Transverse colon (tissue), 4 donors: ENCODE measurements around the gene RGMA. TPM values are rescaled to one million over a fixed set of nuclear protein-coding genes. Genes with fewer than 3 reads are reported as not detected.

Source experiments
- DNase-seq: peaks from one replicate; pipeline ENCODE4 v3.0.0-alpha.2; 2019
- H3K27ac ChIP-seq, 4 donors: fragments of 200-600 bp; sonication (generic); 2 replicates each; pipeline ENCODE4 v1.5.1; 2016 to 2018; ENCODE audit warnings: inconsistent platforms in 4 of 4
- H3K27me3 ChIP-seq: fragments of 200-600 bp; sonication (generic); 2 replicates; pipeline ENCODE4 v1.5.1; 2017; ENCODE audit warnings: inconsistent platforms
- H3K36me3 ChIP-seq, 4 donors: fragments of 200-600 bp; sonication (generic); 2 replicates each; pipeline ENCODE4 v1.5.1; 2017 to 2019; ENCODE audit warnings: inconsistent platforms in 4 of 4
- H3K4me1 ChIP-seq, 4 donors: fragments of 200-600 bp; sonication (generic); 2 replicates each; pipeline ENCODE4 v1.5.1; 2017 to 2020; ENCODE audit warnings: inconsistent platforms in 4 of 4
- H3K4me3 ChIP-seq, 4 donors: fragments of 200-600 bp; sonication (generic); 1 replicate in 1 of 4; 2 replicates in 3 of 4; pipeline versions ENCODE4 v1.5.1 to v1.6.1; 2017 to 2019; ENCODE audit warnings: inconsistent platforms in 4 of 4
- H3K9me3 ChIP-seq, 2 donors: fragments of 200-600 bp; sonication (generic); 2 replicates each; pipeline ENCODE4 v1.5.1; 2017 to 2019; ENCODE audit warnings: inconsistent platforms in 2 of 2
- EP300 ChIP-seq: sonication (generic); formaldehyde crosslinking; IDR thresholded peaks from one replicate; pipeline ENCODE4 v1.6.1; 2017; ENCODE audit warnings: antibody characterized with exemption, low read depth
- POLR2A ChIP-seq: fragments of 450-650 bp; IDR thresholded peaks from one replicate; pipeline ENCODE4 v1.6.1; 2016; ENCODE audit warnings: antibody characterized with exemption, mild to moderate bottlenecking, moderate library complexity
- POLR2AphosphoS5 ChIP-seq, 3 donors: sonication (generic); formaldehyde crosslinking; IDR thresholded peaks; one replicate each; pipeline ENCODE4 v1.6.1; 2016; ENCODE audit warnings: antibody characterized with exemption in 3 of 3
- WGBS, 2 donors: methylation state at CpG; one replicate each; pipeline ENCODE4 v1.1.5; 2018; ENCODE audit warnings: low coverage in 1 of 2; 5-methylcytosine and 5-hydroxymethylcytosine counted together
- in situ Hi-C, 4 donors: fragments of 200-750 bp; cut with MboI; loops; one replicate each; pipeline versions ENCODE4 v1.15.0 to v1.15.1; 2017; ENCODE audit warnings: low sequenced_read_pairs in 3 of 4, low pct_ligation_motif_present in 1 of 4, low pct_unique_long_range_greater_than_20kb in 1 of 4
- intact Hi-C: fragments of 100-400 bp; cut with DNase I; formaldehyde crosslinking; loops from one replicate; pipeline ENCODE4 v1.15.1; 2023; ENCODE audit warnings: low total_unique reads
- total RNA-seq, 4 donors: library from RNA; depleted of rRNA; stranded (reverse); fragments of >200 nt; gene quantifications; one replicate each; pipeline ENCODE4 v1.1.0, GENCODE V29; 2016
- TF ChIP-seq, protein P1 (sequence below), 5 experiments: fragments of 200-600 bp in 3 of 5; fragments of 450-650 bp in 2 of 5; sonication (generic) in 3 of 5; IDR thresholded peaks; 1 replicate in 2 of 5; 2 replicates in 3 of 5; pipeline ENCODE4 v1.5.1; 2016 to 2017; ENCODE audit warnings: antibody characterized with exemption in 5 of 5, inconsistent platforms in 3 of 5, mild to moderate bottlenecking in 2 of 5, moderate library complexity in 1 of 5

Gene RGMA
- total RNA-seq, 4 donors from 2014 or later: 8.6 to 53.3 (median 20.6) TPM

DNA sequence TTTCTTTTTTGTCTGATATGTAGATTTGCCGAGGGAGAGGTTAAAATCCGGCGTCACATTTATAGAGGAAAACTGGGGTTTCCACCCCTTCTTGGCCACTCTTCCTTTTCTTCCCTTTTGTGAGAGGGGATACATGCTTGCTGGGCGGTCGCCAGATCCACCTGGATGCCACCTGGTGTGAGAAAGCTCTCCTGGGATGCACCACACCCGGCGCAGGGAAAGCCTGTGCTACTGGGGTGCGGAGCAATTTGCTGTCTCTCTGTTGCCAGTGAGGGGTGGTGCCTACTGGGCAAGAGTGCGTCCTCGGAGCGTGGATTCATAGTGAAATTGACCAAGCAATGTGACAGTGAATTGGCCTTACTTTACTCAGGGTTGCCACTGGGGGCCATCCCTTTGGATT is 2.5 kb upstream of the RGMA start:
- intact Hi-C loops: no loop called here
- Histone ChIP-seq H3K27ac (no peak overlapping the region), H3K36me3 (no peaks in the 10 kb centered on the region), H3K4me3 (no peak overlapping the region), H3K27me3 (peaks cover 55% of the 10 kb centered on the region), H3K4me1 (peaks cover 4 to 22% (median 10%) of the 10 kb centered on the region in 4 donors), H3K9me3 (no peaks in the 10 kb centered on the region)
- TF ChIP-seq EP300: no peak
- no peak for TF ChIP-seq POLR2A
- no peak for TF ChIP-seq POLR2AphosphoS5 (IDR thresholded peaks at IDR 0.05)
- TF ChIP-seq, protein P1, sequence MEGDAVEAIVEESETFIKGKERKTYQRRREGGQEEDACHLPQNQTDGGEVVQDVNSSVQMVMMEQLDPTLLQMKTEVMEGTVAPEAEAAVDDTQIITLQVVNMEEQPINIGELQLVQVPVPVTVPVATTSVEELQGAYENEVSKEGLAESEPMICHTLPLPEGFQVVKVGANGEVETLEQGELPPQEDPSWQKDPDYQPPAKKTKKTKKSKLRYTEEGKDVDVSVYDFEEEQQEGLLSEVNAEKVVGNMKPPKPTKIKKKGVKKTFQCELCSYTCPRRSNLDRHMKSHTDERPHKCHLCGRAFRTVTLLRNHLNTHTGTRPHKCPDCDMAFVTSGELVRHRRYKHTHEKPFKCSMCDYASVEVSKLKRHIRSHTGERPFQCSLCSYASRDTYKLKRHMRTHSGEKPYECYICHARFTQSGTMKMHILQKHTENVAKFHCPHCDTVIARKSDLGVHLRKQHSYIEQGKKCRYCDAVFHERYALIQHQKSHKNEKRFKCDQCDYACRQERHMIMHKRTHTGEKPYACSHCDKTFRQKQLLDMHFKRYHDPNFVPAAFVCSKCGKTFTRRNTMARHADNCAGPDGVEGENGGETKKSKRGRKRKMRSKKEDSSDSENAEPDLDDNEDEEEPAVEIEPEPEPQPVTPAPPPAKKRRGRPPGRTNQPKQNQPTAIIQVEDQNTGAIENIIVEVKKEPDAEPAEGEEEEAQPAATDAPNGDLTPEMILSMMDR (IDR thresholded peaks at IDR 0.05): no peak
- WGBS, 2 donors: 51 to 72% methylated on average over 4 to 11 of the region's 11 CpGs
- in situ Hi-C loops: loop anchor here in 3 of 4 donors (10.0 to 25.0 kb wide), 2 partner anchors 323 to 896 kb away; no protein-coding TSS in a partner anchor
- DNase-seq: no peak

DNA sequence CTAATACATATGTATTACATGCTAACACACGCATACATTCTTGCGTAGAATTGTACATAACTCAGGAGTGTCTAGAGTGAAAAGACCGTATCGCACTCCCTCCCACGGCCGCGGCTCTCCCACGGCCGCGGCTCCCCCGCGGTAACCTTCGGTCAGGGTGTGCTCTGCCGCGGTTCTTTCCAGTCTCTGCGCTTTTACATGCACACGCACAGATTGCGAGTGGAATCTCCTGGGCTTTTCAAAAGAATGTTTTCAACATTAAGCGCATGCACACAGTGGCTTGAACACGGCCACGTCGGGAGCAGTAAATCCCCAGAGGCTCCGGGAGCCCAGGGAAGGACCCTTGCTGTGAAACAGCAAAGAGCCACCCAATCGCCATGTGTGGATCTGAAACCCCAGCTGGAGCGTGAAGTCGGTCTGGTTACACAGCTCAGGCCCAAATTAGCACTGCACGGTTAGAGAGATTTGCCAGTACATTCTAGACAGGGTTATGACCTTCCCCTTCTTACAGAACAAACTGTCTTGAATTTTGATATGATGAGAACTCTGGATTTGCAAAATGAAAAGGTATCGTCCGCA is 805 bp upstream of the RGMA start:
- no peak for DNase-seq
- no peaks in the 10 kb centered on the region for H3K9me3 ChIP-seq
- TF ChIP-seq, protein P1 (IDR thresholded peaks at IDR 0.05): no peak
- TF ChIP-seq EP300 (no peak), POLR2A (no peak), POLR2AphosphoS5 (IDR thresholded peaks at IDR 0.05) (peak in 1 of 3 donors; percentile 28)
- peaks cover 71% of the 10 kb centered on the region for H3K27me3 ChIP-seq
- H3K27ac ChIP-seq: peak overlapping the region; percentile 60 to 88 (median 76)
- H3K4me3 ChIP-seq: peak overlapping the region in 3 of 4 donors; percentile 48 to 60 (median 55)
- in situ Hi-C loops (loop anchor here in 3 of 4 donors (10.0 to 25.0 kb wide), 2 partner anchors 325 to 897 kb away; no protein-coding TSS in a partner anchor), intact Hi-C loops (loop anchor here (2.0 to 5.0 kb wide), 2 partner anchors 887 to 1029 kb away; no protein-coding TSS in a partner anchor)
- WGBS, 2 donors: 15% methylated on average over 25 of the region's 29 CpGs; no CpG with 5 or more reads in 1 of the 2 donors
- H3K4me1 ChIP-seq: peaks cover 4 to 33% (median 10%) of the 10 kb centered on the region in 4 donors
- no peaks in the 10 kb centered on the region for H3K36me3 ChIP-seq

DNA sequence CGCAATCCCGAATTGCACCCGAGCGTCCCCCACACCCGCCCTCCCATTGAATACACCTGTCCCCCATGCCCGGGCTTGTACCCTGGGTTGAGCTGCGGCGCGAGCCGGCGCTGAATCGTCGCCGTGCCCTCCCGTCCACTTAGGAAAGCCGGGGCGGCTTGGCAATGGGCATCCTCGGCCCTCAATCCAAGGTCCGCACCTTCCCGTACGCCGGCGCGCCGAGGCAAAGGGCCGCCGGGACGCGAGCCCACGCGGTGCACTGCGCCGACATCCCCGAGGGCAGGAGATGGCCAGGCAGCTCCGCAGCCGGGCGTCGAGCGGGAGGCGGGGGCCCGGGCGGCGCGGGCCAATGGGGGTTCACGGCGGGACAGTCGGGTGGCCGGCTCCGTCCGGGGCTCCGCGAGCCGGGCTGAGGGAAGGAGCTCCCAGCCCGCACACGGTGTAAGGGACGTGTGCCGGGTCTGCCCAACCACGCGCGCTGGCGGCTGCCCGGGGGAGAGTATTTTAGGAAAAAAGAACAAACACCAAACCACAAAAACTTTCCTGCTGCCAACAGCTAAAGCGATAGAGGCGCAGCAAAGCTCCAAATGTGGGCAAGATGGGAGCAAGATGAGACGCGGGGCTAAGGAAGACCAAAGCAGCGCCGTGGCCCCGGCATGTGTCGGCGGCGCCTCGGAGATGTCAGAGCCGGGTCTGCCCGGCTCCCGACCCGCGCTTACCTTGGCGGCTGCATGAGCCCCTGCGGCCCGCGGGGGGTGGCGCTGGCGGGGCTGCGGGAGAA is 621 bp downstream of the RGMA start:
- Histone ChIP-seq H3K4me3 (peak overlapping the region; percentile 34 to 60 (median 52)), H3K36me3 (no peaks in the 10 kb centered on the region), H3K9me3 (no peaks in the 10 kb centered on the region), H3K27me3 (peaks cover 84% of the 10 kb centered on the region), H3K4me1 (peaks cover 4 to 35% (median 10%) of the 10 kb centered on the region in 4 donors), H3K27ac (peak overlapping the region; percentile 66 to 88 (median 84))
- in situ Hi-C loops (loop anchor here in 3 of 4 donors (25.0 kb wide), 1 partner anchor 899 kb away; no protein-coding TSS in a partner anchor), intact Hi-C loops (loop anchor here (2.0 to 5.0 kb wide), 2 partner anchors 889 to 1030 kb away; no protein-coding TSS in a partner anchor)
- DNase-seq: no peak
- TF ChIP-seq, protein P1 (IDR thresholded peaks at IDR 0.05): peak in 1 of 5 experiments; percentile 5
- no peak for TF ChIP-seq EP300
- 0 to 2% methylated on average over 2 to 71 of the region's 85 CpGs for WGBS, 2 donors

DNA sequence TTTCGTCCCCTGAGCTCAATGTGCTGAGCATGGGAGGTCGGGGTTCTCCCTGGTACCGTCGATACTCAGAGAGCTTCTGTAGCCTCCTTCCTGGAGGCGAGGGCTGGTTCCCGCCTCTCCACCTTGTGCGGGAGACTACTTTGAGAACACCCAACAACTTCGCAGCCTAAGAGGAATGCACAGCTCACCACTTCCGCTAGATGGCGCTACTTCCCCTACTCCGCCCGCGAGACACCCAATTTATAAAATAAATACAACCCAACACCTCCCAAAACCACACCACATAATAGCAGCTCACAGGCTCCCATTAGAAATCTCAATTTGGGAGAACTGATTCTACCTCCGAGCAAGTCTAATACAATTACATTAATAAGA is 1.2 kb downstream of the RGMA start:
- TF ChIP-seq, protein P1 (IDR thresholded peaks at IDR 0.05): peak; percentile 77 to 93 (median 88)
- no peak for TF ChIP-seq POLR2A
- Histone ChIP-seq H3K27ac (peak overlapping the region; percentile 67 to 88 (median 84)), H3K36me3 (no peaks in the 10 kb centered on the region), H3K4me3 (peak overlapping the region; percentile 34 to 60 (median 52)), H3K9me3 (no peaks in the 10 kb centered on the region), H3K4me1 (peaks cover 4 to 35% (median 10%) of the 10 kb centered on the region in 4 donors), H3K27me3 (peaks cover 89% of the 10 kb centered on the region)
- in situ Hi-C loops (loop anchor here in 3 of 4 donors (25.0 kb wide), 1 partner anchor 899 kb away; no protein-coding TSS in a partner anchor), intact Hi-C loops (loop anchor here (2.0 to 5.0 kb wide), 2 partner anchors 889 to 1031 kb away; no protein-coding TSS in a partner anchor)
- peak; percentile 66 for DNase-seq
- WGBS, 2 donors: 4% methylated on average over 14 of the region's 14 CpGs; no CpG with 5 or more reads in 1 of the 2 donors
